ENCODE results near the gene ECM2. TPM values are rescaled to one million over a fixed set of nuclear protein-coding genes. Genes with fewer than 3 reads are reported as not detected.

The ECM2 gene
- total and polyA plus RNA-seq, 7 experiments from 2014 or later, result not detected

- Mint-ChIP-seq H3K9me3 (no peaks in the 10 kb centered on the region), H3K4me1 (peaks cover 0 to 12% (median 5%) of the 10 kb centered on the region in 7 donors), H3K36me3 (peaks cover 0 to 4% (median 0%) of the 10 kb centered on the region in 5 donors), H3K4me3 (no peak overlapping the region), H3K27me3 (no peaks in the 10 kb centered on the region), H3K27ac (no peak overlapping the region)
- ATAC-seq (no peak), DNase-seq (no peak)
- no peaks in the 10 kb centered on the region for H3K4me1 ChIP-seq (ENCODE audit: control insufficient read depth in 2 of 2, insufficient read depth in 2 of 2, low read length in 2 of 2)
- POLR2A ChIA-PET, result interaction anchor here (0.6 kb wide), 1 partner anchor 770 kb away, joined by 3 read pairs; no protein-coding TSS in a partner anchor
- no peaks in the 10 kb centered on the region for H3K36me3 ChIP-seq (ENCODE audit: control insufficient read depth in 2 of 3, insufficient read depth in 3 of 3, low read length in 3 of 3)
- no peak overlapping the region for H3K4me3 ChIP-seq (ENCODE audit: low read length)
- CTCF ChIA-PET, result no interaction called here
- no peak overlapping the region for H3K27ac ChIP-seq (ENCODE audit: low read depth, low read length)
- intact Hi-C loops (cut with micrococcal nuclease), result no loop called here
- no peaks in the 10 kb centered on the region for H3K27me3 ChIP-seq (ENCODE audit: control insufficient read depth in 2 of 2, insufficient read depth in 2 of 2, low read length in 2 of 2)
- no peaks in the 10 kb centered on the region for H3K9me3 ChIP-seq (ENCODE audit: control insufficient read depth in 2 of 3, low read length in 3 of 3)
Measured at GRCh38 chr9:92504881-92505280, 30.9 kb downstream of the ECM2 start.

DNA sequence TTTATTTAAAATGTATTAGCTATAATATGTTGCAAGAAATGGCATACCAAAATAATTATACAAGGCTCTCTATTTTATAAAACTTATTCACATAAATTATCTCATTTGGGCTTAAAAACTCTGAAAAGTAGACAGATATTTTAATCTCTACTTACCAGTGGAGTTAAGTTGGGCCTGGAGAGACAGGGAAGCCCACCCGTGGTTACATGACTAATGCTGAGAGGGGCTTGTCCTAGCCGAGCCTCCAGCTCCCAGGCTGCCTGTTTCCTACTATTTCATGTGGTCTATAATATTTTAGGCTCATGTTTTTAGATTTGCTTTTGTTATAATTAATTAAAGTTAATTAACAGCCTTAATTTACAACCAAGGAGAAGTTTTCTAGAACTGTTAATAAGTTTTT lies 32.6 kb downstream of the ECM2 start:
- no peaks in the 10 kb centered on the region for H3K9me3 ChIP-seq (ENCODE audit: control insufficient read depth in 2 of 3, low read length in 3 of 3)
- ChIA-PET CTCF (interaction anchor here (0.6 kb wide), 1 partner anchor 108 kb away, joined by 3 read pairs; no protein-coding TSS in a partner anchor), POLR2A (no interaction called here)
- no peak for DNase-seq
- H3K4me1 ChIP-seq (ENCODE audit: control insufficient read depth in 2 of 2, insufficient read depth in 2 of 2, low read length in 2 of 2), result no peaks in the 10 kb centered on the region
- H3K4me3 ChIP-seq (ENCODE audit: low read length), result no peak overlapping the region
- Mint-ChIP-seq H3K4me3 (no peak overlapping the region), H3K27me3 (no peaks in the 10 kb centered on the region), H3K4me1 (peaks cover 0 to 12% (median 5%) of the 10 kb centered on the region in 7 donors), H3K9me3 (no peaks in the 10 kb centered on the region), H3K27ac (no peak overlapping the region), H3K36me3 (peaks cover 0 to 4% (median 0%) of the 10 kb centered on the region in 5 donors)
- H3K36me3 ChIP-seq (ENCODE audit: control insufficient read depth in 2 of 3, insufficient read depth in 3 of 3, low read length in 3 of 3), result no peaks in the 10 kb centered on the region
- H3K27ac ChIP-seq (ENCODE audit: low read depth, low read length), result no peak overlapping the region
- ATAC-seq, result no peak
- H3K27me3 ChIP-seq (ENCODE audit: control insufficient read depth in 2 of 2, insufficient read depth in 2 of 2, low read length in 2 of 2), result no peaks in the 10 kb centered on the region
- intact Hi-C loops (cut with micrococcal nuclease), result no loop called here

DNA sequence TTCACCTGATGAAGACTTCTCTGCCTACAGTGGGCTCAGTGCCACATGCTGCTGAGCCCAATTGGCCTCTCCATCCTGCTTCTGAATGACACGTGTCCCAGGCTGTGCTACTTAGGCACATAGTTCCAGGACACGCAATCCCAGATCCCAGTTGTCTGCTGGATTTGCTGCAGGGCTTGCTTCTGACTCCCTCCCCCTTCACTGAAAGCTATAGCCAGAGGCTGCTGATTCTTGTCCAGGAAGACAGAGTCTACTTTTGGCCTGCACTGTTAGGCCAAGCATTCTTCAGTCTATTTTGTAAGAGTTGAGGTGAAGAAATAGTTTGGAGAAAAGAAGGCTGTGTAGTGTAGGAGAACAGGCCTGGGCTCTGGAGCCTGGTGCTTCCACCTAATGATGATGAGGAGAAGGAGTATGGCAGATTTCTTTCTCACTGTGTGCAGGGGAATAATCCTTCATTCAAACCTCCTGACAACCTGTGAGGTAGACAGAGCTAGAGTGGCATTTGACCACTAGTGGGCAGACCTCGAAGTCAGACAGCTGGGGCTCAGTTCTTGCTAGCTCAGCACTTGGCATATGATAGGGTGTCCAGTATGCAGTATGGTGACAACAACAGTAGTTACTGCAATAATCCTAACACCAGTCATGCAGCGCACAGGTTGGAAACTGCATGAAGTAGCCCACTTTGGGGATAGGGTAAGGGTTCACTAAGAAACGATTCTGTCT lies 34.0 kb downstream of the ECM2 start:
- H3K4me3 ChIP-seq (ENCODE audit: low read length), result no peak overlapping the region
- H3K4me1 ChIP-seq (ENCODE audit: control insufficient read depth in 2 of 2, insufficient read depth in 2 of 2, low read length in 2 of 2), result no peaks in the 10 kb centered on the region
- ATAC-seq, result no peak
- Mint-ChIP-seq H3K36me3 (peaks cover 0 to 4% (median 0%) of the 10 kb centered on the region in 5 donors), H3K4me3 (no peak overlapping the region), H3K27me3 (no peaks in the 10 kb centered on the region), H3K4me1 (peaks cover 0 to 5% (median 0%) of the 10 kb centered on the region in 7 donors), H3K9me3 (no peaks in the 10 kb centered on the region), H3K27ac (no peak overlapping the region)
- H3K9me3 ChIP-seq (ENCODE audit: control insufficient read depth in 2 of 3, low read length in 3 of 3), result no peaks in the 10 kb centered on the region
- H3K27me3 ChIP-seq (ENCODE audit: control insufficient read depth in 2 of 2, insufficient read depth in 2 of 2, low read length in 2 of 2), result no peaks in the 10 kb centered on the region
- CTCF ChIA-PET, result no interaction called here
- no peaks in the 10 kb centered on the region for H3K36me3 ChIP-seq (ENCODE audit: control insufficient read depth in 2 of 3, insufficient read depth in 3 of 3, low read length in 3 of 3)
- intact Hi-C loops (cut with micrococcal nuclease), result no loop called here
- no peak overlapping the region for H3K27ac ChIP-seq (ENCODE audit: low read depth, low read length)
- DNase-seq, result no peak
- POLR2A ChIA-PET, result no interaction called here

DNA sequence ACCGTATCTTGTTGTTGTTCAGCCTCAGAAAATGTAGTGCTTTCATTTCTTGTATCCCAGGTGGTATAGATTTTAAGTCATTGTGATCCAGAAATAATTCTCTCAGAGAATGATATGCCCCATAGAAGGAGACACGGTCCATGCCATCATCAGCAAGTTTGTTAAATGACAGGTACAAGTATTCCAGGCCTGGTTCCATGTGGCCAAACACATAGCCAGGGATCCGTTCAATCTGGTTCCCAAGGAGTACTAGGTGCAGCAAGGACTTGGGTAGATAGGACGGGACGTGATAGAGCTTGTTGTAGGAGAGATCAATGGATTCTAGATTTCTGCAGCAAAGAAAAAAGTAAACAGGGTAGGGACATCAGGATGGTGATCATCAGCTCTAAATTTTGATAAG lies 35.1 kb downstream of the ECM2 start:
- intact Hi-C loops (cut with micrococcal nuclease), result no loop called here
- no peak overlapping the region for H3K4me3 ChIP-seq (ENCODE audit: low read length)
- Mint-ChIP-seq H3K4me3 (no peak overlapping the region), H3K27ac (no peak overlapping the region), H3K27me3 (no peaks in the 10 kb centered on the region), H3K4me1 (peaks cover 0 to 1% (median 0%) of the 10 kb centered on the region in 7 donors), H3K9me3 (no peaks in the 10 kb centered on the region), H3K36me3 (peaks cover 0 to 2% (median 0%) of the 10 kb centered on the region in 5 donors)
- no peak overlapping the region for H3K27ac ChIP-seq (ENCODE audit: low read depth, low read length)
- no peaks in the 10 kb centered on the region for H3K27me3 ChIP-seq (ENCODE audit: control insufficient read depth in 2 of 2, insufficient read depth in 2 of 2, low read length in 2 of 2)
- H3K9me3 ChIP-seq (ENCODE audit: control insufficient read depth in 2 of 3, low read length in 3 of 3), result no peaks in the 10 kb centered on the region
- H3K4me1 ChIP-seq (ENCODE audit: control insufficient read depth in 2 of 2, insufficient read depth in 2 of 2, low read length in 2 of 2), result no peaks in the 10 kb centered on the region
- POLR2A ChIA-PET, result no interaction called here
- DNase-seq, result no peak
- no peak for ATAC-seq
- CTCF ChIA-PET, result no interaction called here
- no peaks in the 10 kb centered on the region for H3K36me3 ChIP-seq (ENCODE audit: control insufficient read depth in 2 of 3, insufficient read depth in 3 of 3, low read length in 3 of 3)

DNA sequence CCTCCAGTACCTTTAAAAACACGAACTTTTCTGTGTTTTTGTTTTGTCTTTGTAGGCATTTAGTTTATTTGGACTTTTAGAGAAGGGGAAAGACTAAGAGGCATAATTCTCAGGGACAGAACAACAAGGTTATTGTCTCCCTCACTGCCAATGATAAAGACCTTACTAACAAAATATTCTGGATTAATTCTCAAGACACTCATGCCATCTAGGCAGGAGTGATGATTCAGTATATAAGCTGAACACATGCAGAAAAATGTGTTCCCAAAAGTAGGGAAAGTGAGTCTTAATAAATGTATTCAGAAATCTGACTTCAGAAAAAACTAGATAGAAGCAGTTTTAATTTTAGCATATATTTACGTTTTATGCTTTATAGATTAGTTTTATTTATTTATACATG lies 36.1 kb downstream of the ECM2 start:
- H3K36me3 ChIP-seq (ENCODE audit: control insufficient read depth in 2 of 3, insufficient read depth in 3 of 3, low read length in 3 of 3), result no peaks in the 10 kb centered on the region
- no peak overlapping the region for H3K27ac ChIP-seq (ENCODE audit: low read depth, low read length)
- POLR2A ChIA-PET, result no interaction called here
- Mint-ChIP-seq H3K4me1 (peaks cover 0 to 1% (median 0%) of the 10 kb centered on the region in 7 donors), H3K27ac (no peak overlapping the region), H3K27me3 (no peaks in the 10 kb centered on the region), H3K9me3 (no peaks in the 10 kb centered on the region), H3K36me3 (peaks cover 0 to 1% (median 0%) of the 10 kb centered on the region in 5 donors), H3K4me3 (no peak overlapping the region)
- no peaks in the 10 kb centered on the region for H3K27me3 ChIP-seq (ENCODE audit: control insufficient read depth in 2 of 2, insufficient read depth in 2 of 2, low read length in 2 of 2)
- H3K4me1 ChIP-seq (ENCODE audit: control insufficient read depth in 2 of 2, insufficient read depth in 2 of 2, low read length in 2 of 2), result no peaks in the 10 kb centered on the region
- intact Hi-C loops (cut with micrococcal nuclease), result no loop called here
- DNase-seq (no peak), ATAC-seq (no peak)
- no peak overlapping the region for H3K4me3 ChIP-seq (ENCODE audit: low read length)
- no peaks in the 10 kb centered on the region for H3K9me3 ChIP-seq (ENCODE audit: control insufficient read depth in 2 of 3, low read length in 3 of 3)
- CTCF ChIA-PET, result no interaction called here

DNA sequence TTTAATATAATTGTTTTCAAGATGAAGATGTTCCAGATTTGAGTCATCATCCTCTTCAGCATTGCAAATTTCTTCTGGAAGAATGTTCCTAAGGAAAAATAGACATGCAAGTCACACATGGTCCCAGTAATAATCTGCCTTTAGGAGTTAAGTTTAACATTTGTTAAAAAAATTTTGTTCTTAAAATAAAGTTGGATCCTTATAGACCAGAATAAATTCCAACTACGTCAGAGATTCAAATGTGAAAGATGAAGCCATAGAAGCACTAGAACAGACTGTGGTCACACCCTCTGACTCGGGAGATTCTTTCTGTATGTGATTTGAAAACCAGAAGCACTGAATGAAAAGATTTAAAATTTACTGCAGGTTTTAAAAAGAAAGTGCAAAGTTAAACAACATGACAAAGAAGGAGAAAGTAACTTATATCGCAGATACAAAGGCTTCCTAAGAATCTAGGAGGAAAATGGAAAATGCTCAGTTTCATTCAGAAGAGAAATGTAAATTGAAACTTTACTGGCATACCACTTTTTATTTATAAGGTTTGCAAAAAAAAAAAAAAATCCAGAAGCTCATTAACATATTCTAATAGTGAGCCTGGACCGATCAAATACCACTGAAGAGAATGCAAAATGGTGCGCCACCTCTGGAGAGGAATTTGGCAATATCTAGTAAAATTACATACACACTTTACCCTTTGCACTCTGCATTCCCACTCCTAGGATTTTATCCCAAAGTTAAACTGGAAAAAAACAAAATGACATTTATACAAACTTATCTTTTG lies 39.2 kb downstream of the ECM2 start:
- Mint-ChIP-seq H3K9me3 (no peaks in the 10 kb centered on the region), H3K27me3 (no peaks in the 10 kb centered on the region), H3K36me3 (peaks cover 0 to 1% (median 0%) of the 10 kb centered on the region in 5 donors), H3K4me1 (peaks cover 0 to 3% (median 0%) of the 10 kb centered on the region in 7 donors), H3K4me3 (no peak overlapping the region), H3K27ac (no peak overlapping the region)
- Histone ChIP-seq H3K9me3 (ENCODE audit: control insufficient read depth in 2 of 3, low read length in 3 of 3) (no peaks in the 10 kb centered on the region), H3K27ac (ENCODE audit: low read depth, low read length) (no peak overlapping the region), H3K4me3 (ENCODE audit: low read length) (no peak overlapping the region), H3K4me1 (ENCODE audit: control insufficient read depth in 2 of 2, insufficient read depth in 2 of 2, low read length in 2 of 2) (no peaks in the 10 kb centered on the region), H3K36me3 (ENCODE audit: control insufficient read depth in 2 of 3, insufficient read depth in 3 of 3, low read length in 3 of 3) (no peaks in the 10 kb centered on the region), H3K27me3 (ENCODE audit: control insufficient read depth in 2 of 2, insufficient read depth in 2 of 2, low read length in 2 of 2) (no peaks in the 10 kb centered on the region)
- ChIA-PET POLR2A (interaction anchor here (0.6 kb wide), 1 partner anchor 34 kb away, joined by 3 read pairs; no protein-coding TSS in a partner anchor), CTCF (no interaction called here)
- DNase-seq (no peak), ATAC-seq (no peak)
- intact Hi-C loops (cut with micrococcal nuclease), result no loop called here
